Measurements from ENCODE around the gene AQP5.
A peak's percentile ranks its signal among the peaks of the same experiment; 100 is the strongest.

AQP5 gene

GRCh38 chr12:49932533-49933130, 29.0 kb upstream of the AQP5 start:
- no peak for DNase-seq (ENCODE audit: low read depth)

- DNase-seq (ENCODE audit: low read depth), result peak; percentile 52
Observed at GRCh38 chr12:49933796-49934195, 27.9 kb upstream of the AQP5 start.

- DNase-seq (ENCODE audit: low read depth), result no peak
Observed at GRCh38 chr12:49934505-49934904, 27.2 kb upstream of the AQP5 start.

- DNase-seq (ENCODE audit: low read depth), result no peak
Observed at GRCh38 chr12:49936925-49937324, 24.7 kb upstream of the AQP5 start.

GRCh38 chr12:49937639-49938300, 23.9 kb upstream of the AQP5 start:
- DNase-seq (ENCODE audit: low read depth), result no peak

GRCh38 chr12:49939307-49939706, 22.4 kb upstream of the AQP5 start:
- DNase-seq (ENCODE audit: low read depth), result no peak

- DNase-seq (ENCODE audit: low read depth), result no peak
Observed at GRCh38 chr12:49939707-49940106, 22.0 kb upstream of the AQP5 start.

GRCh38 chr12:49941556-49942511, 19.8 kb upstream of the AQP5 start:
- DNase-seq (ENCODE audit: low read depth), result no peak

- no peak for DNase-seq (ENCODE audit: low read depth)
Observed at GRCh38 chr12:49942512-49942893, 19.2 kb upstream of the AQP5 start.

- no peak for DNase-seq (ENCODE audit: low read depth)
Observed at GRCh38 chr12:49942921-49943624, 18.6 kb upstream of the AQP5 start.

GRCh38 chr12:49943625-49943960, 18.1 kb upstream of the AQP5 start:
- no peak for DNase-seq (ENCODE audit: low read depth)

GRCh38 chr12:49944046-49944445, 17.6 kb upstream of the AQP5 start:
- no peak for DNase-seq (ENCODE audit: low read depth)

- DNase-seq (ENCODE audit: low read depth), result no peak
Observed at GRCh38 chr12:49944718-49945117, 17.0 kb upstream of the AQP5 start.

GRCh38 chr12:49945394-49946080, 16.1 kb upstream of the AQP5 start:
- DNase-seq (ENCODE audit: low read depth), result no peak

GRCh38 chr12:49946086-49946485, 15.6 kb upstream of the AQP5 start:
- DNase-seq (ENCODE audit: low read depth), result no peak

GRCh38 chr12:49946497-49946896, 15.2 kb upstream of the AQP5 start:
- no peak for DNase-seq (ENCODE audit: low read depth)

GRCh38 chr12:49947593-49948226, 14.0 kb upstream of the AQP5 start:
- DNase-seq (ENCODE audit: low read depth), result no peak

GRCh38 chr12:49948866-49949845, 12.5 kb upstream of the AQP5 start:
- no peak for DNase-seq (ENCODE audit: low read depth)

GRCh38 chr12:49949866-49950265, 11.8 kb upstream of the AQP5 start:
- no peak for DNase-seq (ENCODE audit: low read depth)

All from HS-27A (cell line).